NCI-H2029 treated with DMSO at 0.1 percent for 48 hours (cell line): Measurements from ENCODE around the gene KMT2E.

Experiments used
- DNase-seq: peaks from one replicate; lab custom pipeline; 2025; lab: John Stamatoyannopoulos, UW

Gene KMT2E

DNA sequence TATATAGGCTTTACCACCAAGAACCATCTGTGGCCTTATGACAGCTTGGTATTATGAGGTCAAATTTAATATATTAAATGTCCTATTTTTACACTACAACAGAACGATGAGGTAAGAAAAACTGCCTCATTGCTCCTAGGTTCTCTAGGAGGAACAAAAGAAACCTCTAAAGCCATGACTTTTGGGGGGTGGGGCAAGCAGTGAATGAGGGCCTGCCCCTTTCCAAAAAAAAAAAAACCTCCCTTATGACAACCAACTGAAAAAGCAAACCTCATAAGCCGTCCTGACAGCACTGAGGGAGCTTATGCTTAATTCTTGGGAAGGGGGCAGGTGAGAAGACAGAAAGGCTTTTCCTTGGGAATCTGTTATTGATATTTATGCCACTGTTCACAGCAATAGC lies 116.6 kb downstream of the KMT2E start:
- no peak for DNase-seq

- DNase-seq: no peak
Measured at GRCh38 chr7:105131033-105131656, 117.1 kb downstream of the KMT2E start.

DNA sequence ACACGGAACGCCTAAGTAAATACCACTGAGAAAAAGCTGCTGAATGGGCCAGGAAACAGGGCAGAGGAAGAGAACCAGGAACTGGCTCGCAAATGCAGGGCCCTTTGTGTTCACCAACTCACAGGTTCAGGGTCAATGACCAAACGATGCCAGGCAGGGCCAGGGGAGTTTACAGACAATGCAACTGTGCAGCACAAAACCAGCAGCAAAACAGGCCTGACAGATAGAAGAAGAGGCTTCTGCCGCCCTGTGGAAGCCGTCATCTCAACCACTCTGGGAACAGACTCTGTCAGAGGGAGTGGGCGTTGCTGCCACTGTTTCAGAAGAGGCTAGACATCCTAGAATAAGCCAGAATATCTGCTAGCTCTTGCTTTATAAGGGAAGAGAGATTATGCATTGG lies 117.9 kb downstream of the KMT2E start:
- DNase-seq: no peak

DNA sequence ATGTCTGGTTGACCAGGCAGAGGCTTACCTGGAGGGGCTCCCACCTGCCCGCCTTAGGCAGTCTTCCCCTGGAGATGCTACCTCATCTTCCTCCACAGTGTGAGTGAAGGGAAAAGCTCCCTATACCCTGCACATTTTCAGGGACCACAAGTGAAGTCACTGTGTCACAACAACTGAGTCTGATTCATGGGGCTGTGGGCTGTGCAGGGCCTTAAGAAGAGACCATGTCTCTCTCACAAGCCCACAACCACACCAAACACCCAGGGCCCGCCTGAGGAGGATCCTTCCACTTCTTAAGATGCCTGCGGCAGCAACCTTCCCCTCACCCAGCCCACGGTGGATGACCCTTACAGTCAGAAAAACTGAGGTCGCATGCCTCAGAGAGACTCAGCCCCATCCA lies 118.3 kb downstream of the KMT2E start:
- DNase-seq: no peak

DNA sequence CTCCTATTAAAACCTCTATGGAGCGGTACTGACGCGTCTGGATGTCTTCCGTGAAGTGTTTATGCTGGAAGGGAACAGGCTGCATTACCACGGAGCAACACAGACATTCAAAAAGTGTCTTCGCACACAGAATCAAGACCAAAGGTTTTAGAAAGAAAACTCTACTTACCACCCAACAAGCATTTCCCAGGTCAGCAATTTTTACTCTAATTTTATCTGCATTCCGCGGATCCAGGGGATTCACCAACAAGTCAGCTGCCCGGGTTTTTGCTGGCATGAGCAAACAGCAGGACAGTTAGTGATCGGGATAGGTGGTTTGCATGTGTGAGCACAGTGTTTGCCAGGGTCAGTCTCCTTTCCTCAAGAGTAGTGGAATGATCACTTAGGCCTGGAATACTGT lies 118.8 kb downstream of the KMT2E start:
- DNase-seq: no peak

DNA sequence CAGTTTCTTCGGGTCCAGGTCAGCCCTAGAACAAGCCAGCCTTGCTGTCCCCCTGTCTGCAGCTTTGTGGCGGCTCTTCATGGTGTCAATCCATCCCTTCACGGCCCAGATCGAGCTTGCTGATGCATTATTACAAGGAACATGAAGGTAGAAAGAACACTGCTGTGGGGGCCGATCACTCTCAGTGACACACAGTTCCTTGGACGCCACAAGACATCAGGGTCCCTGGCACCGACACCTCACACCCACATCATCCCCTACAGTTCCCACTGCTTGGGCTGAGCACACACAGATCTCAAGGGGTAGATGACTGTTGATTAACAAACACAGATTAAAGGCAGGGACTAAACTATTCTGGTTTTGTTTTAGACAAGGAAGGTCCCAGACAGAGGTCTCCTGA lies 119.4 kb downstream of the KMT2E start:
- DNase-seq: no peak

GRCh38 chr7:105133986-105134655 lies 120.1 kb downstream of the KMT2E start:
- DNase-seq: no peak

DNA sequence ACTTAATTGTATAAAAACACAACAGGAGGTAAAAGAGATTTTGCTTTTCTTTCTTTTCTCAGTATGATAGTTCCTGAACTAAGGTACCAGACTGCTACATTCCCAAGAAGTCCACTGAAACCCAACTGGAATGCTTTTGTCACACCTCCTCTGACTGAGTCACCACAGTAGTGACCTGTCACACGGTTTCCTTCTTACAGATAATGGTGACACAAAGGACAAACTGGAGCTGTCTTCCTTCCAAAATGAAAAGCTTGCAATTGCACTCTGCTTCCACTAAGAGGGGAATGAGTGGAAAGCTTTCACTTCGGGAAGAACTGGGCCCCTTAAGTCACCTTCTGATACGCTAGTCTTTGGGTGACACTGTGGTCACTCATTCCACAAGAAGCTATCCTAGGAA lies 122.2 kb downstream of the KMT2E start:
- no peak for DNase-seq

DNA sequence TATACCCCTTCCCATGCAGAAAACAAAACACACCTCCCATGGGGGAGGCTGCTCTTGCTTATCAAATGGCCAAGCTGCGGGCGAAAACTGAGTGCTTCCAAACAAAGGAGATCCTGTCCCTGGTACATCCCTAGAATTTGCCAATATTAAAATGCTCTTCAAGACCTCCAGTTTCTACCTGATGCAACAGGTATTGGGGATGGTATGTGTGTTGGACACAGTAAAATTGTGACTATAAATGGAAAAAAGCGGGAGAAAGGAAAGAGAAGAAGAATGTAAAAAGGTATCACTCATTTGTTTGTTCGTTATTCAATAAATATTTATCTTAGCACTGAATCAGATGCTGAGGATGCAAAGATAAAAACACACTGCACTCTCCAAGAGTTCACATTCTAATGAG lies 123.9 kb downstream of the KMT2E start:
- no peak for DNase-seq

GRCh38 chr7:105139381-105139780 lies 125.4 kb downstream of the KMT2E start:
- no peak for DNase-seq

DNA sequence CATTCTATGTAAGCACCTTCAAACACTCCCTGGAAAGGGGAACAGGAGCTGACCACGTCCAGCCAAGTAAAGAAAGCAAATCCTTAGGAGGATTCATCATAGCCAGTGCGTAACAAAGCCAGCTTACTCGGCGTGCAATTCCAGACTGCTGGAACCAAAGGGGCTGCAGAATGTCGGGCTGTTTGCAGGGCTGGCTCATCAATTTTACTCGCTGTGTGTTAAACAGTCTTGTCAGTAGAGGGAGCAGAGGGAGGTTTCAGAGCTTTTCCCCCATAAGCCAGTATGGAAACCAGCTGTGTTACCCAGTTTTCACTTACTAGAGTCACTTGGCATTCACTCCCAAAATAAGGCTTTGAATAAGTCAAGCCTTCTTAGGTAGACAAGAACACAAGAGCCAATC lies 127.1 kb downstream of the KMT2E start:
- no peak for DNase-seq

GRCh38 chr7:105149827-105150226 lies 135.8 kb downstream of the KMT2E start:
- no peak for DNase-seq

GRCh38 chr7:105151152-105151551 lies 137.1 kb downstream of the KMT2E start:
- DNase-seq: no peak

GRCh38 chr7:105153531-105153930 lies 139.5 kb downstream of the KMT2E start:
- DNase-seq: no peak

GRCh38 chr7:105154084-105154483 lies 140.1 kb downstream of the KMT2E start:
- DNase-seq: no peak

- DNase-seq: no peak
Measured at GRCh38 chr7:105156731-105157130, 142.7 kb downstream of the KMT2E start.

GRCh38 chr7:105157278-105157677 lies 143.3 kb downstream of the KMT2E start:
- no peak for DNase-seq

DNA sequence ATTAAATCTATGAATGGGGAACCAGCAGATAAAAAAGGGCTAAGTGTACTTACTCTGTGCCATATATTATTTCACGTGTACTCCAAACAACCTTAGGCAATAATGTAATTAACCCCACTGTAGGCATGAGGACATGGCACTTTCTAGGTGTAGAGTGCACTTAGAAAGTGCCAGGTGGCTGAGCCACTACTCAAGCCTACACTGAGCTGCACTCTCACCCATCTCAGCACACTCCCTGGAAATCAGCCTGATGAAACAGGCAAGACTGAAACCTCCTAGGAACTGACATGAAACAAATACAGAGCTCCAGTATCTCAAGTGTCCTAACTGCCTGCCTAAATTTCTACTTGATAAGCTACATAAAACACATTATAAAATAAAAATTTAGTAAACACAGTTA lies 147.4 kb downstream of the KMT2E start:
- DNase-seq: no peak
